Smooth muscle cell (in vitro differentiated cells): ENCODE data around the gene RAC3. TPM values are rescaled to one million over a fixed set of nuclear protein-coding genes. Genes with fewer than 3 reads are reported as not detected.

ENCODE experiments used
- DNase-seq: peaks from one replicate; lab custom pipeline; 2025; ENCODE audit not compliant: unreplicated experiment; lab: John Stamatoyannopoulos, UW
- H2AFZ ChIP-seq: fragments of 200-600 bp; sonication (generic); 2 replicates; pipeline ENCODE4 v1.6.0; 2016; ENCODE audit warnings: antibody characterized with exemption, low read depth, mild to moderate bottlenecking
- H3F3A ChIP-seq: fragments of 200-600 bp; sonication (generic); 2 replicates; pipeline ENCODE4 v1.6.0; 2017; ENCODE audit warnings: antibody characterized with exemption, low read depth
- H3K27ac ChIP-seq: fragments of 200-600 bp; sonication (generic); 2 replicates; pipeline ENCODE4 v1.5.1; 2016; ENCODE audit warnings: low read depth, mild to moderate bottlenecking
- H3K27me3 ChIP-seq: fragments of 200-600 bp; sonication (generic); 2 replicates; pipeline ENCODE4 v1.6.1; 2016; ENCODE audit warnings: low read depth, mild to moderate bottlenecking
- H3K36me3 ChIP-seq: fragments of 200-600 bp; sonication (generic); 2 replicates; pipeline ENCODE4 v1.5.1; 2016; ENCODE audit warnings: low read depth
- H3K4me1 ChIP-seq: fragments of 200-600 bp; sonication (generic); 2 replicates; pipeline ENCODE4 v1.5.1; 2016; ENCODE audit warnings: low read depth
- H3K4me2 ChIP-seq: fragments of 200-600 bp; sonication (generic); 2 replicates; pipeline ENCODE4 v1.6.0; 2016; ENCODE audit warnings: mild to moderate bottlenecking
- H3K4me3 ChIP-seq: fragments of 200-600 bp; sonication (generic); 2 replicates; pipeline ENCODE4 v1.5.1; 2016; ENCODE audit warnings: mild to moderate bottlenecking
- H3K79me2 ChIP-seq: fragments of 200-600 bp; sonication (generic); 2 replicates; pipeline ENCODE4 v1.6.0; 2016; ENCODE audit warnings: low read depth, mild to moderate bottlenecking
- H3K9ac ChIP-seq: fragments of 200-600 bp; sonication (generic); 2 replicates; pipeline ENCODE4 v1.6.0; 2016; ENCODE audit warnings: low read depth
- H3K9me3 ChIP-seq: fragments of 200-600 bp; sonication (generic); replicated peaks from 2 replicates; pipeline ENCODE4 v1.5.1; 2016; ENCODE audit warnings: low read depth
- H4K20me1 ChIP-seq: fragments of 200-600 bp; sonication (generic); 2 replicates; pipeline ENCODE4 v1.6.0; 2016; ENCODE audit warnings: low read depth
- WGBS: methylation state at CpG from one replicate; pipeline ENCODE4 v1.1.7; 2016; ENCODE audit warnings: low lambda C conversion rate; 5-methylcytosine and 5-hydroxymethylcytosine counted together
- polyA plus RNA-seq: library from polyadenylated mRNA; unstranded; fragments of >200 nt; fragmentation: Nextera tagmentation; extraction: Ambion mirVana; gene quantifications from 2 replicates; pipeline ENCODE4 v1.2.1, GENCODE V29; 2016
- total RNA-seq: library from RNA; depleted of rRNA; stranded (reverse); fragments of >200 nt; gene quantifications from 2 replicates; pipeline ENCODE4 v1.2.3, GENCODE V29; 2014
- TF ChIP-seq, protein P1 (sequence below): fragments of 200-600 bp; sonication (generic); IDR thresholded peaks from 2 replicates; pipeline ENCODE4 v1.5.1; 2017; ENCODE audit warnings: borderline replicate concordance, mild to moderate bottlenecking, antibody characterized with exemption; ENCODE audit not compliant: insufficient read depth, poor library complexity, severe bottlenecking

Gene RAC3
- total and polyA plus RNA-seq, 2 experiments from 2014 or later, result 15.3 to 33.0 TPM

DNA sequence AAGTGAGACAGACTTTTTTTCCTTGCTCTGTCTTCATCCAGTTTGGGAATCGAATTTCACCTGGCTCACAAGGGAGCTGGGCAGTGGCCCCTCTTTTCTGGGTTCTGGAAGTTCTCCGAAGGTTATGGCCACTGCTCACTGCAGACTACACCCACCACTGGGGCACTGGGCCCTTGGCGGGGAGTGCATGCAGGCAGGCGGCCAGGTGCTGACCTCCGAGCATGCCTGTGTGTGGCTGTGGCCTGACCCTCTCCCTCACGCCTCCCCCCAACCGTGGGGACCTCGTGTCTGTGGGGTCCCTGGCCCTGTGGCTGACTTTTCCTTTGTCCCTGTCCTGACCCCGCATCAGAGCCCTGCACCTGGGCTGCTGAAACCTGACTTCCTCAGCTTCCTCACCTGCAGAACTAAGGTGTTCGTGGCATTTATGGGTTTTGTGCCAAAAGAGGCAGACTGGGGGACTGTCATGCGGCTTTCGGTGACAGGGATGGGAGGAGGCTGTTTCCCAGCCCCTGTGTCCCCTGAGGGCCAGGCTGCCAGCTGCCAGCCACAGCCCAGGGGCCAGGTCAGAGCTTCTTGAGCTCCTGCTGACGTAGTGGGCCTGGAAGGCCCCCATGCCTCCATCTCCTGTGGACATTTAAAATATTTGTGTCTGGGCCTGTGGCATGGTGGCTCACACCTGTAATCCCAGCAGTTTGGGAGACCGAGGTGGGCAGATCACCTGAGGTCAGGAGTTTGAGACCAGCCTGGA lies 32.6 kb upstream of the RAC3 start:
- H3K79me2 ChIP-seq, result no peaks in the 10 kb centered on the region
- H3K4me2 ChIP-seq, result no peak overlapping the region
- H4K20me1 ChIP-seq, result peaks cover 4% of the 10 kb centered on the region
- TF ChIP-seq, protein P1, sequence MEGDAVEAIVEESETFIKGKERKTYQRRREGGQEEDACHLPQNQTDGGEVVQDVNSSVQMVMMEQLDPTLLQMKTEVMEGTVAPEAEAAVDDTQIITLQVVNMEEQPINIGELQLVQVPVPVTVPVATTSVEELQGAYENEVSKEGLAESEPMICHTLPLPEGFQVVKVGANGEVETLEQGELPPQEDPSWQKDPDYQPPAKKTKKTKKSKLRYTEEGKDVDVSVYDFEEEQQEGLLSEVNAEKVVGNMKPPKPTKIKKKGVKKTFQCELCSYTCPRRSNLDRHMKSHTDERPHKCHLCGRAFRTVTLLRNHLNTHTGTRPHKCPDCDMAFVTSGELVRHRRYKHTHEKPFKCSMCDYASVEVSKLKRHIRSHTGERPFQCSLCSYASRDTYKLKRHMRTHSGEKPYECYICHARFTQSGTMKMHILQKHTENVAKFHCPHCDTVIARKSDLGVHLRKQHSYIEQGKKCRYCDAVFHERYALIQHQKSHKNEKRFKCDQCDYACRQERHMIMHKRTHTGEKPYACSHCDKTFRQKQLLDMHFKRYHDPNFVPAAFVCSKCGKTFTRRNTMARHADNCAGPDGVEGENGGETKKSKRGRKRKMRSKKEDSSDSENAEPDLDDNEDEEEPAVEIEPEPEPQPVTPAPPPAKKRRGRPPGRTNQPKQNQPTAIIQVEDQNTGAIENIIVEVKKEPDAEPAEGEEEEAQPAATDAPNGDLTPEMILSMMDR, result no peak
- WGBS, result 96% methylated on average over 14 of the region's 14 CpGs
- peaks cover 12% of the 10 kb centered on the region for H3F3A ChIP-seq
- no peak overlapping the region for H3K4me3 ChIP-seq
- no peak overlapping the region for H3K27ac ChIP-seq
- no peak for DNase-seq
- peaks cover 3% of the 10 kb centered on the region for H3K4me1 ChIP-seq
- H2AFZ ChIP-seq, result no peak overlapping the region
- H3K9ac ChIP-seq, result no peak overlapping the region
- no peaks in the 10 kb centered on the region for H3K9me3 ChIP-seq
- H3K27me3 ChIP-seq, result no peaks in the 10 kb centered on the region
- H3K36me3 ChIP-seq, result no peaks in the 10 kb centered on the region

DNA sequence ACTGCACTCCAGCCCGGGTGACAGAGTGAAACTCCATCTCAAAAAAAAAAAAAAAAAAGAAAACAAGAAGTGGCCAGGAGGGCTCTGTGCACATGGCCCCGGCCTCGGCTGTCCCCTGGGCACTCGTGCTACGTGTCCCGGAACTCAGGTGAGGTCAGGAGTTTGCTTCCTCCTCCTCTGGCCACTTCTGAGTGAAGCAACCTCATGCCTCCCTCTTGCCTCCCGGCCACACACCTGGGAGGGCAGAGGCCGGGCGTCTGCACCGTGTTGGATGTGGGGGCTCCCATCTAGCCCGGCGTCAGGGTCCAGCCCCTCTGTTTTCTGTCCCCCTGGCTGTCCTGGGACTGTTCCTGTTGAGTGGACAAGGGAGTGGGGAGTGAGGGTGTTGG lies 31.9 kb upstream of the RAC3 start:
- no peak overlapping the region for H3K9ac ChIP-seq
- no peak overlapping the region for H3K4me2 ChIP-seq
- TF ChIP-seq, protein P1, result no peak
- WGBS, result 98% methylated on average over 12 of the region's 12 CpGs
- no peaks in the 10 kb centered on the region for H3K36me3 ChIP-seq
- H2AFZ ChIP-seq, result no peak overlapping the region
- H3K27ac ChIP-seq, result no peak overlapping the region
- no peaks in the 10 kb centered on the region for H3K27me3 ChIP-seq
- H3K9me3 ChIP-seq, result no peaks in the 10 kb centered on the region
- H3K4me1 ChIP-seq, result peaks cover 6% of the 10 kb centered on the region
- no peaks in the 10 kb centered on the region for H3K79me2 ChIP-seq
- peaks cover 12% of the 10 kb centered on the region for H3F3A ChIP-seq
- H3K4me3 ChIP-seq, result no peak overlapping the region
- no peak for DNase-seq
- peaks cover 4% of the 10 kb centered on the region for H4K20me1 ChIP-seq

DNA sequence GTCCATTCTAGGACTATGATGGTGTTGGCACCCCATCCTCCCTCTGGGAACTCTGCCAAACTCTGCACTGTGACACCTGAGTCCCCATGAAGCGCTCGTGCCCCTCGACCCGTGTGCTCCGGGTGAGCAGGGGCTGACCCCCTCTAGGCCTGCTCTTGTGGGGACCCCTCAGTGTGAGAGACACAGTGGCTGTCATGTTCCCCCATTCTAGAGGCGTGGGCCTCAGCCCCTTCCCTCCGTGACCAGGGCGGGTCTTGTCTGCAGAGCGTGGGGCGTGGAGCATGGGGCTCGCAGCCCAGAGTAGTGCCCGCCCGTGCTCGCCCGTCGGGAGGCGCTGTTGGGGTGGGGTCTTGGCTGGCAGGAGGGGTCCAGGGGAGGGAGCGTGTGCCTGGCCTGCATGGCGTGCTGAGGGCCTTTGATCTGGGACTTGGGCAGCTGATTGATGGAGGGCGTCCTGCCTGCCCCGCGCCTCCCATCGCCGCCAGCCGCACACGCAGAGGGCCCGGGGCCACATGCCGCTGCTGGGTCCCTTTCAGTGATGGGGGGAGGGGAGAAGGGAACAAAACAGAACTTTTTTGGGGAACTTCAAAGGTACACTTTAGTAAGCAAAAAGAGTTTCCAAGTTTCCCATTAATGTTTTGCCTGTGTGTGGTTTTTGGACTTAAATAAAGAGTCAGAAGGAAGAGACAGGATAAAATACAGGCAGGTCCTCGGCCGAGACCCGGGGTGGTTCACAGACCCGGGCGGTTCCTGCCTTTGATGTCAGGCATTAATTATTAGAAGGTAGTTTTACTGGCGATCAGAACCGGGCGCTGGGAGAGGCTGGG lies 31.3 kb upstream of the RAC3 start:
- TF ChIP-seq, protein P1, result no peak
- no peaks in the 10 kb centered on the region for H3K27me3 ChIP-seq
- peaks cover 6% of the 10 kb centered on the region for H3K4me1 ChIP-seq
- DNase-seq, result no peak
- H3K79me2 ChIP-seq, result no peaks in the 10 kb centered on the region
- H3K36me3 ChIP-seq, result no peaks in the 10 kb centered on the region
- no peak overlapping the region for H3K9ac ChIP-seq
- no peak overlapping the region for H3K4me2 ChIP-seq
- peaks cover 4% of the 10 kb centered on the region for H4K20me1 ChIP-seq
- no peak overlapping the region for H2AFZ ChIP-seq
- no peak overlapping the region for H3K4me3 ChIP-seq
- WGBS, result 96% methylated on average over 27 of the region's 36 CpGs
- H3K27ac ChIP-seq, result no peak overlapping the region
- H3K9me3 ChIP-seq, result no peaks in the 10 kb centered on the region
- H3F3A ChIP-seq, result peaks cover 12% of the 10 kb centered on the region
